ENCODE measurements around the gene ZC3H13. TPM values are rescaled to one million over a fixed set of nuclear protein-coding genes. Genes with fewer than 3 reads are reported as not detected.
"Not testable (repeated sequence)": the region's sequence is repeated elsewhere in the genome, so short reads cannot be mapped to it uniquely, and the experiment has no call there.

The ZC3H13 gene
- total and polyA plus RNA-seq, 2 donors: 19.8 to 20.1 TPM

- no peak overlapping the region for H3K27ac ChIP-seq (ENCODE audit: low read depth in 1 of 2, low read length in 1 of 2)
- no peaks in the 10 kb centered on the region for H3K4me1 ChIP-seq (ENCODE audit: control insufficient read depth in 2 of 2, insufficient read depth in 2 of 2, low read length in 2 of 2)
- H3K27me3 ChIP-seq (ENCODE audit: control insufficient read depth in 2 of 2, insufficient read depth in 1 of 2, low read length in 1 of 2): no peaks in the 10 kb centered on the region
- H3K36me3 ChIP-seq (ENCODE audit: control insufficient read depth in 2 of 2, insufficient read depth in 2 of 2, low read length in 1 of 2): peaks cover 10 to 34% of the 10 kb centered on the region in 2 donors
- no peaks in the 10 kb centered on the region for H3K9me3 ChIP-seq (ENCODE audit: control insufficient read depth in 2 of 2, insufficient read depth in 1 of 2, low read length in 1 of 2)
- H3K4me3 ChIP-seq (ENCODE audit: low read length in 2 of 2): no peak overlapping the region
- DNase-seq (ENCODE audit: low read depth in 6 of 9, low spot score in 9 of 9): no peak
- 98% methylated on average over 6 of the region's 6 CpGs for WGBS
Observed at GRCh38 chr13:46006688-46007452, 45.7 kb downstream of the ZC3H13 start.

GRCh38 chr13:46004491-46004890 lies 48.1 kb downstream of the ZC3H13 start:
- WGBS: 98% methylated on average over 1 of the region's 1 CpG
- Histone ChIP-seq H3K27ac (ENCODE audit: low read depth in 1 of 2, low read length in 1 of 2) (no peak overlapping the region), H3K9me3 (ENCODE audit: control insufficient read depth in 2 of 2, insufficient read depth in 1 of 2, low read length in 1 of 2) (no peaks in the 10 kb centered on the region), H3K4me3 (ENCODE audit: low read length in 2 of 2) (no peak overlapping the region), H3K36me3 (ENCODE audit: control insufficient read depth in 2 of 2, insufficient read depth in 2 of 2, low read length in 1 of 2) (peaks cover 19 to 49% of the 10 kb centered on the region in 2 donors), H3K4me1 (ENCODE audit: control insufficient read depth in 2 of 2, insufficient read depth in 2 of 2, low read length in 2 of 2) (no peaks in the 10 kb centered on the region), H3K27me3 (ENCODE audit: control insufficient read depth in 2 of 2, insufficient read depth in 1 of 2, low read length in 1 of 2) (no peaks in the 10 kb centered on the region)
- no peak for DNase-seq (ENCODE audit: low read depth in 6 of 9, low spot score in 9 of 9)

- no peak for DNase-seq (ENCODE audit: low read depth in 6 of 9, low spot score in 9 of 9)
- 98% methylated on average over 2 of the region's 2 CpGs for WGBS
- Histone ChIP-seq H3K4me1 (ENCODE audit: control insufficient read depth in 2 of 2, insufficient read depth in 2 of 2, low read length in 2 of 2) (no peaks in the 10 kb centered on the region), H3K27ac (ENCODE audit: low read depth in 1 of 2, low read length in 1 of 2) (no peak overlapping the region), H3K9me3 (ENCODE audit: control insufficient read depth in 2 of 2, insufficient read depth in 1 of 2, low read length in 1 of 2) (no peaks in the 10 kb centered on the region), H3K27me3 (ENCODE audit: control insufficient read depth in 2 of 2, insufficient read depth in 1 of 2, low read length in 1 of 2) (no peaks in the 10 kb centered on the region), H3K4me3 (ENCODE audit: low read length in 2 of 2) (no peak overlapping the region), H3K36me3 (ENCODE audit: control insufficient read depth in 2 of 2, insufficient read depth in 2 of 2, low read length in 1 of 2) (peaks cover 23 to 46% of the 10 kb centered on the region in 2 donors)
Observed at GRCh38 chr13:45996631-45997030, 55.9 kb downstream of the ZC3H13 start.

- 96% methylated on average over 1 of the region's 1 CpG for WGBS
- Histone ChIP-seq H3K27ac (ENCODE audit: low read depth in 1 of 2, low read length in 1 of 2) (no peak overlapping the region), H3K9me3 (ENCODE audit: control insufficient read depth in 2 of 2, insufficient read depth in 1 of 2, low read length in 1 of 2) (no peaks in the 10 kb centered on the region), H3K36me3 (ENCODE audit: control insufficient read depth in 2 of 2, insufficient read depth in 2 of 2, low read length in 1 of 2) (peaks cover 15 to 32% of the 10 kb centered on the region in 2 donors), H3K27me3 (ENCODE audit: control insufficient read depth in 2 of 2, insufficient read depth in 1 of 2, low read length in 1 of 2) (no peaks in the 10 kb centered on the region), H3K4me3 (ENCODE audit: low read length in 2 of 2) (no peak overlapping the region), H3K4me1 (ENCODE audit: control insufficient read depth in 2 of 2, insufficient read depth in 2 of 2, low read length in 2 of 2) (no peaks in the 10 kb centered on the region)
- no peak for DNase-seq (ENCODE audit: low read depth in 6 of 9, low spot score in 9 of 9)
Observed at GRCh38 chr13:45995245-45995644, 57.3 kb downstream of the ZC3H13 start.

GRCh38 chr13:45994752-45995151 lies 57.8 kb downstream of the ZC3H13 start:
- Histone ChIP-seq H3K27me3 (ENCODE audit: control insufficient read depth in 2 of 2, insufficient read depth in 1 of 2, low read length in 1 of 2) (no peaks in the 10 kb centered on the region), H3K27ac (ENCODE audit: low read depth in 1 of 2, low read length in 1 of 2) (no peak overlapping the region), H3K4me1 (ENCODE audit: control insufficient read depth in 2 of 2, insufficient read depth in 2 of 2, low read length in 2 of 2) (no peaks in the 10 kb centered on the region), H3K36me3 (ENCODE audit: control insufficient read depth in 2 of 2, insufficient read depth in 2 of 2, low read length in 1 of 2) (peaks cover 10 to 27% of the 10 kb centered on the region in 2 donors), H3K9me3 (ENCODE audit: control insufficient read depth in 2 of 2, insufficient read depth in 1 of 2, low read length in 1 of 2) (no peaks in the 10 kb centered on the region), H3K4me3 (ENCODE audit: low read length in 2 of 2) (no peak overlapping the region)
- WGBS: 97% methylated on average over 2 of the region's 2 CpGs
- DNase-seq (ENCODE audit: low read depth in 6 of 9, low spot score in 9 of 9): no peak

GRCh38 chr13:45989607-45990006 lies 62.9 kb downstream of the ZC3H13 start:
- H3K27ac ChIP-seq (ENCODE audit: low read depth in 1 of 2, low read length in 1 of 2): no peak overlapping the region
- H3K4me3 ChIP-seq (ENCODE audit: low read length in 2 of 2): no peak overlapping the region
- H3K27me3 ChIP-seq (ENCODE audit: control insufficient read depth in 2 of 2, insufficient read depth in 1 of 2, low read length in 1 of 2): no peaks in the 10 kb centered on the region
- H3K36me3 ChIP-seq (ENCODE audit: control insufficient read depth in 2 of 2, insufficient read depth in 2 of 2, low read length in 1 of 2): peaks cover 18 to 45% of the 10 kb centered on the region in 2 donors
- no peak for DNase-seq (ENCODE audit: low read depth in 6 of 9, low spot score in 9 of 9)
- H3K4me1 ChIP-seq (ENCODE audit: control insufficient read depth in 2 of 2, insufficient read depth in 2 of 2, low read length in 2 of 2): no peaks in the 10 kb centered on the region
- H3K9me3 ChIP-seq (ENCODE audit: control insufficient read depth in 2 of 2, insufficient read depth in 1 of 2, low read length in 1 of 2): no peaks in the 10 kb centered on the region

- H3K4me1 ChIP-seq (ENCODE audit: control insufficient read depth in 2 of 2, insufficient read depth in 2 of 2, low read length in 2 of 2); H3K4me3 ChIP-seq (ENCODE audit: low read length in 2 of 2); H3K27me3 ChIP-seq (ENCODE audit: control insufficient read depth in 2 of 2, insufficient read depth in 1 of 2, low read length in 1 of 2); DNase-seq (ENCODE audit: low read depth in 6 of 9, low spot score in 9 of 9); H3K9me3 ChIP-seq (ENCODE audit: control insufficient read depth in 2 of 2, insufficient read depth in 1 of 2, low read length in 1 of 2); H3K27ac ChIP-seq (ENCODE audit: low read depth in 1 of 2, low read length in 1 of 2): not testable (repeated sequence)
- peaks cover 9 to 40% of the 10 kb centered on the region in 2 donors for H3K36me3 ChIP-seq (ENCODE audit: control insufficient read depth in 2 of 2, insufficient read depth in 2 of 2, low read length in 1 of 2)
- WGBS: no CpG with 5 or more reads among the region's 2 CpGs
Observed at GRCh38 chr13:45981127-45981526, 71.4 kb downstream of the ZC3H13 start.

GRCh38 chr13:45975337-45975736 lies 77.2 kb downstream of the ZC3H13 start:
- H3K4me3 ChIP-seq (ENCODE audit: low read length in 2 of 2): no peak overlapping the region
- H3K4me1 ChIP-seq (ENCODE audit: control insufficient read depth in 2 of 2, insufficient read depth in 2 of 2, low read length in 2 of 2): no peaks in the 10 kb centered on the region
- peaks cover 17 to 61% of the 10 kb centered on the region in 2 donors for H3K36me3 ChIP-seq (ENCODE audit: control insufficient read depth in 2 of 2, insufficient read depth in 2 of 2, low read length in 1 of 2)
- WGBS: 98% methylated on average over 29 of the region's 29 CpGs
- H3K27ac ChIP-seq (ENCODE audit: low read depth in 1 of 2, low read length in 1 of 2): no peak overlapping the region
- H3K27me3 ChIP-seq (ENCODE audit: control insufficient read depth in 2 of 2, insufficient read depth in 1 of 2, low read length in 1 of 2): no peaks in the 10 kb centered on the region
- no peaks in the 10 kb centered on the region for H3K9me3 ChIP-seq (ENCODE audit: control insufficient read depth in 2 of 2, insufficient read depth in 1 of 2, low read length in 1 of 2)
- no peak for DNase-seq (ENCODE audit: low read depth in 6 of 9, low spot score in 9 of 9)

GRCh38 chr13:45974500-45974899 lies 78.0 kb downstream of the ZC3H13 start:
- H3K4me3 ChIP-seq (ENCODE audit: low read length in 2 of 2): no peak overlapping the region
- H3K4me1 ChIP-seq (ENCODE audit: control insufficient read depth in 2 of 2, insufficient read depth in 2 of 2, low read length in 2 of 2): no peaks in the 10 kb centered on the region
- H3K27me3 ChIP-seq (ENCODE audit: control insufficient read depth in 2 of 2, insufficient read depth in 1 of 2, low read length in 1 of 2): no peaks in the 10 kb centered on the region
- 100% methylated on average over 2 of the region's 2 CpGs for whole genome bisulfite sequencing
- H3K9me3 ChIP-seq (ENCODE audit: control insufficient read depth in 2 of 2, insufficient read depth in 1 of 2, low read length in 1 of 2): no peaks in the 10 kb centered on the region
- H3K36me3 ChIP-seq (ENCODE audit: control insufficient read depth in 2 of 2, insufficient read depth in 2 of 2, low read length in 1 of 2): peaks cover 18 to 65% of the 10 kb centered on the region in 2 donors
- DNase-seq (ENCODE audit: low read depth in 6 of 9, low spot score in 9 of 9): no peak
- no peak overlapping the region for H3K27ac ChIP-seq (ENCODE audit: low read depth in 1 of 2, low read length in 1 of 2)

Measured in thymus (tissue), 11 donors.